ENCODE data around the gene SATB2. TPM values are rescaled to one million over a fixed set of nuclear protein-coding genes. Genes with fewer than 3 reads are reported as not detected.

Gene SATB2
- total RNA-seq, 2 donors from 2014 or later, result 0.05 to 0.29 TPM

GRCh38 chr2:199433204-199433832 lies 24.4 kb downstream of the SATB2 start:
- H3K36me3 Mint-ChIP-seq (ENCODE audit: low read depth), result no peaks in the 10 kb centered on the region
- H3K4me1 Mint-ChIP-seq, result no peaks in the 10 kb centered on the region
- peaks cover 37% of the 10 kb centered on the region for H3K27me3 Mint-ChIP-seq
- DNase-seq (no peak), ATAC-seq (no peak)
- no peaks in the 10 kb centered on the region for H3K9me3 ChIP-seq (ENCODE audit: control insufficient read depth, low read length, poor library complexity, severe bottlenecking)
- H3K4me3 Mint-ChIP-seq, result no peak overlapping the region
- no peak overlapping the region for H3K27ac Mint-ChIP-seq

GRCh38 chr2:199431746-199432213 lies 26.0 kb downstream of the SATB2 start:
- DNase-seq, result no peak
- no peak overlapping the region for H3K27ac Mint-ChIP-seq
- H3K27me3 Mint-ChIP-seq, result peaks cover 37% of the 10 kb centered on the region
- no peak for ATAC-seq
- H3K4me1 Mint-ChIP-seq, result no peaks in the 10 kb centered on the region
- no peaks in the 10 kb centered on the region for H3K36me3 Mint-ChIP-seq (ENCODE audit: low read depth)
- no peaks in the 10 kb centered on the region for H3K9me3 ChIP-seq (ENCODE audit: control insufficient read depth, low read length, poor library complexity, severe bottlenecking)
- no peak overlapping the region for H3K4me3 Mint-ChIP-seq

DNA sequence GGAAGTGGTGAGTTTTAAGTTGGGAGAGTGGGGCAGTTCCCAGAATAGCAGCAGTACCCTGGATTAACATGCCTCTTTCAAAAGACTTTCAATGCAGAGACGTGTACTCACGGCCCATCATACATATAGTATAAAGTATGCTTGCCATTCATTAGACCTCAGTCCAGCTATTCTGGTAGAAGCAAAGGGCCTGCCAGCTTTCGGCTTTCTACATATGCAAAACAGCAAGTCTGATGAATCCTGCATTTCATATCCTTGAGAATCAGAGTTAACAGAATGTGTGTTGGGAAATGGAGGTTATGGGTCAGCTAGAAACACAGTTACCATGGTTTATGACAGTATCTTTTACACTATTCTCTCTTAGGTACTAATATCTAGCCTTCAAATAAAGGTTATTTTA lies 27.5 kb downstream of the SATB2 start:
- Mint-ChIP-seq H3K36me3 (ENCODE audit: low read depth) (no peaks in the 10 kb centered on the region), H3K4me1 (no peaks in the 10 kb centered on the region), H3K27me3 (peaks cover 32% of the 10 kb centered on the region), H3K27ac (no peak overlapping the region), H3K4me3 (no peak overlapping the region)
- ATAC-seq (no peak), DNase-seq (no peak)
- no peaks in the 10 kb centered on the region for H3K9me3 ChIP-seq (ENCODE audit: control insufficient read depth, low read length, poor library complexity, severe bottlenecking)

GRCh38 chr2:199428291-199428690 lies 29.4 kb downstream of the SATB2 start:
- Mint-ChIP-seq H3K4me3 (no peak overlapping the region), H3K36me3 (ENCODE audit: low read depth) (no peaks in the 10 kb centered on the region), H3K27ac (no peak overlapping the region), H3K4me1 (no peaks in the 10 kb centered on the region), H3K27me3 (peaks cover 29% of the 10 kb centered on the region)
- no peak for ATAC-seq
- H3K9me3 ChIP-seq (ENCODE audit: control insufficient read depth, low read length, poor library complexity, severe bottlenecking), result no peaks in the 10 kb centered on the region
- DNase-seq, result no peak

DNA sequence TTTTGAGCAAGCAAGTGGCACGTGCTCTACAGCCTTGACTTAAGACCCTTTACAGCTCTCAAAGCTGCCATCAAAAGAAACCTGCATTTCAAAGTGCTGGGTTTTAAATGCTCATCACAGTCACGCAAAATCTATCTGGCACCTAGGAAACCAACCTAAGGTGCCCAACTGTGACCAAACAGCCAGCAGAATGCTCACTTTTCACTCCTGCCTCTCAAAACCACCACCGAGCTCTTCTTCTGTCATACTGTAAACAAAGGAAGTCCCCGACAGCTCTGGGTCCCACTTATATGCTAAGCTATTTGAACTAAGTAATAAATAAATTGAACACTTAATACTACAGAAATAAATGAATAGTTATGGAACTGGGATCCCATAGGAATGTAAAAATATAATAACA lies 33.6 kb downstream of the SATB2 start:
- DNase-seq (no peak), ATAC-seq (no peak)
- no peak overlapping the region for H3K27ac Mint-ChIP-seq
- peaks cover 18% of the 10 kb centered on the region for H3K27me3 Mint-ChIP-seq
- no peaks in the 10 kb centered on the region for H3K9me3 ChIP-seq (ENCODE audit: control insufficient read depth, low read length, poor library complexity, severe bottlenecking)
- H3K4me3 Mint-ChIP-seq, result no peak overlapping the region
- no peaks in the 10 kb centered on the region for H3K36me3 Mint-ChIP-seq (ENCODE audit: low read depth)
- no peaks in the 10 kb centered on the region for H3K4me1 Mint-ChIP-seq

- no peaks in the 10 kb centered on the region for H3K9me3 ChIP-seq (ENCODE audit: control insufficient read depth, low read length, poor library complexity, severe bottlenecking)
- no peak overlapping the region for H3K4me3 Mint-ChIP-seq
- DNase-seq (no peak), ATAC-seq (no peak)
- H3K27ac Mint-ChIP-seq, result no peak overlapping the region
- no peaks in the 10 kb centered on the region for H3K36me3 Mint-ChIP-seq (ENCODE audit: low read depth)
- H3K4me1 Mint-ChIP-seq, result no peaks in the 10 kb centered on the region
- peaks cover 23% of the 10 kb centered on the region for H3K27me3 Mint-ChIP-seq
Observed at GRCh38 chr2:199419428-199419827, 38.3 kb downstream of the SATB2 start.

- H3K27ac Mint-ChIP-seq, result no peak overlapping the region
- no peaks in the 10 kb centered on the region for H3K36me3 Mint-ChIP-seq (ENCODE audit: low read depth)
- peaks cover 2% of the 10 kb centered on the region for H3K4me1 Mint-ChIP-seq
- no peaks in the 10 kb centered on the region for H3K9me3 ChIP-seq (ENCODE audit: control insufficient read depth, low read length, poor library complexity, severe bottlenecking)
- no peak overlapping the region for H3K4me3 Mint-ChIP-seq
- peaks cover 43% of the 10 kb centered on the region for H3K27me3 Mint-ChIP-seq
- DNase-seq (no peak), ATAC-seq (no peak)
Observed at GRCh38 chr2:199414465-199414864, 43.3 kb downstream of the SATB2 start.

DNA sequence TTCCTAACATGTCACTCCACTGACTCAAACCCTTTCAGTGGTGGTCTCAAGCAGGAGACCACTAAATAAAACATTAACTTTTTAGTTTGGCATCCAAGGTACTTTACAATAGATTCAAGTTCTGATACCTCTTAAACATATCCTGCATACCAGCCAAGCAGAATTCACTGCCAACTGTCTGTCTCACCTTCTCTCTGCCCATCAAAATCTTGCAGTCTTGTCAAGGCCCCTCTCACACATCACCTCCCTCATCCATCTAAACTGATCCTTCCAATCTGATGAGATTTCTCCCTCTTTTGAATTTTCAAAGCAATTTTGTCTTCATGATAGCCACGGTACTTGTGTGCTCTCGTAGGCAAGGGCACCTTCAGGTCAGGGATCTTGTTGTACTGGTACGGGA lies 43.7 kb downstream of the SATB2 start:
- Mint-ChIP-seq H3K36me3 (ENCODE audit: low read depth) (no peaks in the 10 kb centered on the region), H3K4me3 (no peak overlapping the region), H3K4me1 (peaks cover 2% of the 10 kb centered on the region), H3K27me3 (peaks cover 43% of the 10 kb centered on the region), H3K27ac (no peak overlapping the region)
- ATAC-seq (no peak), DNase-seq (no peak)
- H3K9me3 ChIP-seq (ENCODE audit: control insufficient read depth, low read length, poor library complexity, severe bottlenecking), result no peaks in the 10 kb centered on the region

DNA sequence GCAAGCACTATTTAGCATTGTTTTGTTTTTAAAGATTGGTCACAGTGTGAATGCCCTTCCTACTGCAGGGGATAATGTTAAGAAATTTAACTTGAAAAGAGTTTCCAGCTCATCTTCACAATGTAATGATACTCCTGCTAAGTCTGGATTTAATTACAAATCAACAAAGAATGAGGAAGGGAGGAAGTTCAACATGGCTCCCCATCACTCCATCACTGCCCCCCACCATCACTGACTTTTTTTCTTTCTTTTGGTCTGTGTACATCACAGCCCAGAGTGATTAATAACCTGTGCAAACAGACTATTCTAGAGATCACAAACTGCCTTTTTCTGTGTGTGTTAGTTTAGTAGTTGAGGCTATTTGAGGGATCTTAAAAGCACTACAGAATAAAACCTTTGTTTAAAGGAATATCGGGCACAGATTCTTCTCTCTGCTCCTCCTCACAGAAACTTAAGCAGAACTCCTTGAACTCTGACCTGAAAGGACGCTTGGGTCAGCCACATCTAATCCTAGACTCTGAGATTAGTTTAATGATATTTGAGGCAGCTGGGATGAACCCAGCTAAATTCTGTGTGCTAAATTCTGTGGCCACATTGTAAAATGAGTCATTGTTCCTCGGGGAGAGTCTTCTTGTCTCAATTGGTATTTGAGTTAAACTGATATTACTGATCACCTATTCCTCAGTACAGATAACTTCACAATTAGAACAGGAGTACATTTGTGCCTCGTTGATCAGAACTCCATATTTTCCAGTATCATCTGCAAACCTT lies 47.8 kb downstream of the SATB2 start:
- Mint-ChIP-seq H3K4me1 (peaks cover 5% of the 10 kb centered on the region), H3K27me3 (peaks cover 43% of the 10 kb centered on the region), H3K36me3 (ENCODE audit: low read depth) (no peaks in the 10 kb centered on the region), H3K4me3 (no peak overlapping the region), H3K27ac (no peak overlapping the region)
- DNase-seq, result no peak
- H3K9me3 ChIP-seq (ENCODE audit: control insufficient read depth, low read length, poor library complexity, severe bottlenecking), result no peaks in the 10 kb centered on the region
- no peak for ATAC-seq

DNA sequence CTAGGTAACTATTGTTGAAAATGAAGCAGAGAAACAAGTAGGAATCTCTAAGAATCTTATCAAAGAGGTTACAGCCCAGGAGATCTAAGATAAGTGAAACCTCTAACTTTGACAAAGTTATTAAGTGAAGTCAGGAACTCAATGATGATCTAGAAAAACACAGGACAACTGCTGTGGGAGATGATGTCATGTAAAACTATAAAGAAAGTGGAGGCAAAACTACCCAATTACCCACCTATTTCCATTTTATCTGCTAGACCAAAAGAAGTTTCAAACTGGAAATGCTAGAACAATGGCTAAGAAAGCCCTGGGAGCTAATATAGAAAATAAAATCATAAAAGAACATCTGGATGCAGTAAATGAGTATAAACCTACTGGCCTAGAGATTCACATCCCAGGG lies 50.3 kb downstream of the SATB2 start:
- DNase-seq (no peak), ATAC-seq (no peak)
- H3K4me1 Mint-ChIP-seq, result peaks cover 2% of the 10 kb centered on the region
- no peak overlapping the region for H3K4me3 Mint-ChIP-seq
- H3K36me3 Mint-ChIP-seq (ENCODE audit: low read depth), result no peaks in the 10 kb centered on the region
- H3K27me3 Mint-ChIP-seq, result peaks cover 25% of the 10 kb centered on the region
- H3K9me3 ChIP-seq (ENCODE audit: control insufficient read depth, low read length, poor library complexity, severe bottlenecking), result no peaks in the 10 kb centered on the region
- H3K27ac Mint-ChIP-seq, result no peak overlapping the region

GRCh38 chr2:199405241-199405640 lies 52.5 kb downstream of the SATB2 start:
- no peaks in the 10 kb centered on the region for H3K9me3 ChIP-seq (ENCODE audit: control insufficient read depth, low read length, poor library complexity, severe bottlenecking)
- no peak for ATAC-seq
- peaks cover 2% of the 10 kb centered on the region for H3K4me1 Mint-ChIP-seq
- no peak overlapping the region for H3K27ac Mint-ChIP-seq
- H3K36me3 Mint-ChIP-seq (ENCODE audit: low read depth), result peaks cover 2% of the 10 kb centered on the region
- no peak for DNase-seq
- H3K4me3 Mint-ChIP-seq, result no peak overlapping the region
- H3K27me3 Mint-ChIP-seq, result peaks cover 16% of the 10 kb centered on the region

- no peaks in the 10 kb centered on the region for H3K9me3 ChIP-seq (ENCODE audit: control insufficient read depth, low read length, poor library complexity, severe bottlenecking)
- no peak for DNase-seq
- peaks cover 16% of the 10 kb centered on the region for H3K27me3 Mint-ChIP-seq
- peaks cover 2% of the 10 kb centered on the region for H3K4me1 Mint-ChIP-seq
- peaks cover 2% of the 10 kb centered on the region for H3K36me3 Mint-ChIP-seq (ENCODE audit: low read depth)
- H3K4me3 Mint-ChIP-seq, result no peak overlapping the region
- H3K27ac Mint-ChIP-seq, result no peak overlapping the region
- no peak for ATAC-seq
Observed at GRCh38 chr2:199404841-199405240, 52.9 kb downstream of the SATB2 start.

GRCh38 chr2:199395311-199395710 lies 62.4 kb downstream of the SATB2 start:
- no peaks in the 10 kb centered on the region for H3K36me3 Mint-ChIP-seq (ENCODE audit: low read depth)
- peaks cover 37% of the 10 kb centered on the region for H3K27me3 Mint-ChIP-seq
- no peaks in the 10 kb centered on the region for H3K4me1 Mint-ChIP-seq
- no peak overlapping the region for H3K4me3 Mint-ChIP-seq
- no peak for ATAC-seq
- H3K9me3 ChIP-seq (ENCODE audit: control insufficient read depth, low read length, poor library complexity, severe bottlenecking), result no peaks in the 10 kb centered on the region
- H3K27ac Mint-ChIP-seq, result no peak overlapping the region
- no peak for DNase-seq

- DNase-seq (no peak), ATAC-seq (no peak)
- H3K36me3 Mint-ChIP-seq (ENCODE audit: low read depth), result no peaks in the 10 kb centered on the region
- H3K4me3 Mint-ChIP-seq, result no peak overlapping the region
- no peaks in the 10 kb centered on the region for H3K4me1 Mint-ChIP-seq
- no peak overlapping the region for H3K27ac Mint-ChIP-seq
- H3K9me3 ChIP-seq (ENCODE audit: control insufficient read depth, low read length, poor library complexity, severe bottlenecking), result no peaks in the 10 kb centered on the region
- peaks cover 16% of the 10 kb centered on the region for H3K27me3 Mint-ChIP-seq
Observed at GRCh38 chr2:199392363-199392762, 65.4 kb downstream of the SATB2 start.
